Glutamatergic neuron (in vitro differentiated cells): ENCODE results near the gene IFNL2. TPM values are rescaled to one million over a fixed set of nuclear protein-coding genes. Genes with fewer than 3 reads are reported as not detected.
"Not testable (repeated sequence)": the region's sequence is repeated elsewhere in the genome, so short reads cannot be mapped to it uniquely, and the experiment has no call there.

Experiments
- DNase-seq: peaks from one replicate; pipeline ENCODE4 v3.0.0; 2022
- H3K27ac Mint-ChIP-seq: one replicate; pipeline ENCODE4 v1.8.0; 2020; ENCODE audit warnings: mild to moderate bottlenecking, mixed read lengths, inconsistent platforms; ENCODE audit not compliant: unreplicated experiment
- H3K27me3 Mint-ChIP-seq: one replicate; pipeline ENCODE4 v1.8.0; 2020; ENCODE audit warnings: mild to moderate bottlenecking, moderate library complexity, mixed read lengths, inconsistent platforms; ENCODE audit not compliant: unreplicated experiment
- H3K36me3 Mint-ChIP-seq: one replicate; pipeline ENCODE4 v1.8.0; 2020; ENCODE audit warnings: mild to moderate bottlenecking, mixed read lengths, inconsistent platforms; ENCODE audit not compliant: unreplicated experiment
- H3K4me1 Mint-ChIP-seq: one replicate; pipeline ENCODE4 v1.8.0; 2020; ENCODE audit warnings: mild to moderate bottlenecking, low read depth, mixed read lengths, inconsistent platforms; ENCODE audit not compliant: unreplicated experiment
- H3K4me3 Mint-ChIP-seq: one replicate; pipeline ENCODE4 v1.8.0; 2020; ENCODE audit warnings: mild to moderate bottlenecking, mixed read lengths, inconsistent platforms; ENCODE audit not compliant: unreplicated experiment
- H3K9me3 Mint-ChIP-seq: one replicate; pipeline ENCODE4 v1.8.0; 2020; ENCODE audit warnings: mild to moderate bottlenecking, moderate library complexity, mixed read lengths, inconsistent platforms; ENCODE audit not compliant: unreplicated experiment
- total RNA-seq: library from RNA; stranded (reverse); fragmentation: NEBNext Ultra II Directional; extraction: Animal tissue kit (Norgen Biotek cat#: 25700); gene quantifications from one replicate; pipeline ENCODE4 v1.2.1, GENCODE V29; 2021; ENCODE audit not compliant: unreplicated experiment
- TF ChIP-seq, protein P1 (sequence below): fragments of 200-600 bp; sonication (generic); IDR thresholded peaks from one replicate; pipeline ENCODE4 v1.5.0; 2021; ENCODE audit not compliant: partially characterized antibody, unreplicated experiment

IFNL2 gene
- total RNA-seq, 1 donor from 2014 or later = not detected

DNA sequence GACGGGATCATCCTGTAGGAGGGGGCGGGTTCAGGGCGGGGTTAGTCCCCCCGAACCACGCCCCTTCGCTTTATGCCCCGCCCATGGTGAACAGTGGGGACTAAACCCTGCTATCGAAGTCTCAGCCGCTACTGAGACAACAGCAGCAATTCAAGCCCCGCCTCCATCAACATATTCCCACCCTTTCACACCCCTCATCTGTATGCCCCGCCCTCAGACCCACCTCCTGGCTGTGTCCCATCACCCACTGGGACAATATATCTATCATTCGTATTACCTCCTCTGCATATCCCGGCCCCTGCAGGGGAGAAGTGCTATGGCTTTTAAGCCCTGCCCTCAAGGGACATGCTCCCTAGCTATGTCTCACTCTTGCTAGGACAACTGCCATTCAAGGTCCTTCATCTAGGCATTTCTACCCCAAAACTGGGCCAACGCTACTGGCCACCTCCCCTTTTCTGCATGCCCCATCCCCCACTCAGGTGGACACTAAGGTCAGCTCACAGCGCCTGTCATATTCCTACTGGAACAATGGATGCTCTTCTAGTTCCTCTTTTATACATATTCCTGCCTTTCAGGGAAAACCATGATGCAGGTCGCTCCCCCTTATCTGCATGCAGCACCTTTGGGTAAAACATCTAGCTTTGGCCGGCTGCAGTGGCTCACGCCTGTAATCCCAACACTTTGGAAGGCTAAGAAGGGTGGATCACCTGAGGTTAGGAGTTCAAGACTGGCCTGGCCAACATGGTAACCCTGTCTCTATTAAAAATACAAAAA, 40.5 kb downstream of the IFNL2 start:
- TF ChIP-seq, protein P1, sequence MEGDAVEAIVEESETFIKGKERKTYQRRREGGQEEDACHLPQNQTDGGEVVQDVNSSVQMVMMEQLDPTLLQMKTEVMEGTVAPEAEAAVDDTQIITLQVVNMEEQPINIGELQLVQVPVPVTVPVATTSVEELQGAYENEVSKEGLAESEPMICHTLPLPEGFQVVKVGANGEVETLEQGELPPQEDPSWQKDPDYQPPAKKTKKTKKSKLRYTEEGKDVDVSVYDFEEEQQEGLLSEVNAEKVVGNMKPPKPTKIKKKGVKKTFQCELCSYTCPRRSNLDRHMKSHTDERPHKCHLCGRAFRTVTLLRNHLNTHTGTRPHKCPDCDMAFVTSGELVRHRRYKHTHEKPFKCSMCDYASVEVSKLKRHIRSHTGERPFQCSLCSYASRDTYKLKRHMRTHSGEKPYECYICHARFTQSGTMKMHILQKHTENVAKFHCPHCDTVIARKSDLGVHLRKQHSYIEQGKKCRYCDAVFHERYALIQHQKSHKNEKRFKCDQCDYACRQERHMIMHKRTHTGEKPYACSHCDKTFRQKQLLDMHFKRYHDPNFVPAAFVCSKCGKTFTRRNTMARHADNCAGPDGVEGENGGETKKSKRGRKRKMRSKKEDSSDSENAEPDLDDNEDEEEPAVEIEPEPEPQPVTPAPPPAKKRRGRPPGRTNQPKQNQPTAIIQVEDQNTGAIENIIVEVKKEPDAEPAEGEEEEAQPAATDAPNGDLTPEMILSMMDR = no peak
- peak; percentile 53 for DNase-seq
- H3K27me3 Mint-ChIP-seq = peaks cover 16% of the 10 kb centered on the region
- H3K36me3 Mint-ChIP-seq = peaks cover 3% of the 10 kb centered on the region
- H3K4me1 Mint-ChIP-seq = peaks cover 60% of the 10 kb centered on the region
- peak overlapping the region; percentile 57 for H3K4me3 Mint-ChIP-seq
- peak overlapping the region; percentile 23 for H3K27ac Mint-ChIP-seq
- peaks cover 15% of the 10 kb centered on the region for H3K9me3 Mint-ChIP-seq

DNA sequence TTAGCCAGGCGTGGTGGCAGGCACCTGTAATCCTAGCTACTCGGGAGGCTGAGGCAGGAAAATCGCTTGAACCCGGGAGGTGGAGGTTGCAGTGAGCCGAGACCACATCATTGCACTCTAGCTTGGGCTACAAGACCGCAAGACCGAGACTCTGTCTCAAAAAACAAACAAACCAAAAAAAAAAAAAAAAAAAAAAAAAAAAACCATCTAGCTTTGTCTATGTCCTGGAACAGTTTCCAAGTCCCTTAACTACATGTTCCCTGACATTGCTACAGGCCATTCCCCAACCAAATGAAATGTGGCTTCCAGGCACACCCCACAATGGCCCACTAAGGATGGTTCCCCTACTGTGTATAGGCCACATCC, 41.1 kb downstream of the IFNL2 start:
- H3K27ac Mint-ChIP-seq, H3K4me3 Mint-ChIP-seq, DNase-seq, H3K36me3 Mint-ChIP-seq: not testable (repeated sequence)
- Mint-ChIP-seq H3K9me3 (peaks cover 13% of the 10 kb centered on the region), H3K27me3 (peaks cover 16% of the 10 kb centered on the region), H3K4me1 (peaks cover 58% of the 10 kb centered on the region)

GRCh38 chr19:39310558-39311311, 42.5 kb downstream of the IFNL2 start:
- peak overlapping the region; percentile 28 for H3K27ac Mint-ChIP-seq
- TF ChIP-seq, protein P1 = no peak
- peak; percentile 52 for DNase-seq
- H3K9me3 Mint-ChIP-seq = peaks cover 13% of the 10 kb centered on the region
- peaks cover 3% of the 10 kb centered on the region for H3K36me3 Mint-ChIP-seq
- peak overlapping the region; percentile 84 for H3K4me3 Mint-ChIP-seq
- peaks cover 13% of the 10 kb centered on the region for H3K27me3 Mint-ChIP-seq
- peaks cover 44% of the 10 kb centered on the region for H3K4me1 Mint-ChIP-seq

- TF ChIP-seq, protein P1 = no peak
- no peak overlapping the region for H3K4me3 Mint-ChIP-seq
Observed at GRCh38 chr19:39314016-39314728, 46.0 kb downstream of the IFNL2 start.

GRCh38 chr19:39315933-39316332, 47.7 kb downstream of the IFNL2 start:
- H3K27me3 Mint-ChIP-seq = peaks cover 13% of the 10 kb centered on the region
- no peak for DNase-seq
- TF ChIP-seq, protein P1 = no peak
- H3K4me1 Mint-ChIP-seq = peaks cover 44% of the 10 kb centered on the region
- no peak overlapping the region for H3K27ac Mint-ChIP-seq
- peaks cover 6% of the 10 kb centered on the region for H3K36me3 Mint-ChIP-seq
- no peak overlapping the region for H3K4me3 Mint-ChIP-seq
- H3K9me3 Mint-ChIP-seq = peaks cover 9% of the 10 kb centered on the region

More at GRCh38 chr19:39314016-39314728, 46.0 kb downstream of the IFNL2 start:
- H3K4me1 Mint-ChIP-seq = peaks cover 51% of the 10 kb centered on the region
- H3K9me3 Mint-ChIP-seq = peaks cover under 1% of the 10 kb centered on the region
- no peak for DNase-seq
- no peak overlapping the region for H3K27ac Mint-ChIP-seq
- peaks cover 6% of the 10 kb centered on the region for H3K36me3 Mint-ChIP-seq
- peaks cover 5% of the 10 kb centered on the region for H3K27me3 Mint-ChIP-seq
